ENCODE results near the gene HIVEP3.

GRCh38 chr1:41852091-41852490, 66.6 kb downstream of the HIVEP3 start:
- TF ChIP-seq E2F5 (CRISPR knock-in tag; IDR thresholded peaks at IDR 0.05) (no peak), IRF2 (CRISPR knock-in tag; IDR thresholded peaks at IDR 0.05; ENCODE audit: borderline replicate concordance, low read depth) (no peak), USF2 (CRISPR knock-in tag; IDR thresholded peaks at IDR 0.05) (no peak), NR2C2 (CRISPR knock-in tag; IDR thresholded peaks at IDR 0.05) (no peak), E2F1 (CRISPR knock-in tag; IDR thresholded peaks at IDR 0.05) (no peak), JUN (CRISPR knock-in tag; IDR thresholded peaks at IDR 0.05) (no peak), CTCF (IDR thresholded peaks at IDR 0.05) (no peak), USF1 (CRISPR knock-in tag; IDR thresholded peaks at IDR 0.05) (no peak), FOXP1 (CRISPR knock-in tag; IDR thresholded peaks at IDR 0.05; ENCODE audit: borderline replicate concordance) (no peak), ATF3 (CRISPR knock-in tag; conservative IDR thresholded peaks at IDR 0.05) (no peak)

Measured in WTC11 (cell line).